NCI-H1436 (cell line): ENCODE data around the gene SUPT4H1.
A peak's percentile ranks its signal among the peaks of the same experiment; 100 is the strongest.

ENCODE experiments used
- DNase-seq: peaks from one replicate; lab custom pipeline; 2025; lab: John Stamatoyannopoulos, UW

The SUPT4H1 gene

GRCh38 chr17:58303971-58304749, 47.8 kb downstream of the SUPT4H1 start:
- DNase-seq = peak; percentile 61

GRCh38 chr17:58302919-58303585, 48.9 kb downstream of the SUPT4H1 start:
- DNase-seq = no peak

- DNase-seq = no peak
Observed at GRCh38 chr17:58302171-58302918, 49.7 kb downstream of the SUPT4H1 start.

GRCh38 chr17:58301504-58302150, 50.4 kb downstream of the SUPT4H1 start:
- no peak for DNase-seq

- DNase-seq = no peak
Observed at GRCh38 chr17:58300336-58300735, 51.7 kb downstream of the SUPT4H1 start.
